Liver (tissue), 3 donors: ENCODE data around the gene ZCCHC12.

Experiments
- EGR1 ChIP-seq, 2 donors: IDR thresholded peaks; 2 replicates each; pipeline ENCODE4 v1.6.1; 2016 to 2018; ENCODE audit warnings: antibody characterized with exemption in 2 of 2, low read depth in 2 of 2
- FOXA1 ChIP-seq: IDR thresholded peaks from 2 replicates; pipeline ENCODE4 v1.6.1; 2016; ENCODE audit warnings: antibody characterized with exemption
- GABPA ChIP-seq, 2 donors: IDR thresholded peaks in 1 of 2; conservative IDR thresholded peaks in 1 of 2; 2 replicates each; pipeline ENCODE4 v1.6.1; 2016; ENCODE audit warnings: antibody characterized with exemption in 2 of 2, mild to moderate bottlenecking in 1 of 2, moderate library complexity in 1 of 2
- JUND ChIP-seq, 2 donors: IDR thresholded peaks; 2 replicates each; pipeline ENCODE4 v1.6.1; 2016; ENCODE audit warnings: antibody characterized with exemption in 2 of 2
- RAD21 ChIP-seq, 2 donors: IDR thresholded peaks; 2 replicates each; pipeline ENCODE4 v1.6.1; 2016; ENCODE audit warnings: antibody characterized with exemption in 2 of 2, mild to moderate bottlenecking in 2 of 2
- RXRA ChIP-seq, 2 donors: IDR thresholded peaks; 2 replicates each; pipeline ENCODE4 v1.6.1; 2017 to 2018; ENCODE audit warnings: antibody characterized with exemption in 2 of 2, mild to moderate bottlenecking in 1 of 2
- TAF1 ChIP-seq: conservative IDR thresholded peaks from 2 replicates; pipeline ENCODE4 v1.6.1; 2016; ENCODE audit warnings: antibody characterized with exemption, mild to moderate bottlenecking
- TF ChIP-seq, protein P1 (sequence below): fragments of 150-350 bp; IDR thresholded peaks from 2 replicates; pipeline ENCODE4 v1.5.1; 2017; ENCODE audit warnings: improper control_type of control experiment, low read depth, low read length; ENCODE audit not compliant: missing input control
- TF ChIP-seq, protein P2 (sequence below): IDR thresholded peaks from 2 replicates; pipeline ENCODE4 v1.6.1; 2016; ENCODE audit warnings: antibody characterized with exemption, mild to moderate bottlenecking
- TF ChIP-seq, protein P3 (sequence below): IDR thresholded peaks from 2 replicates; pipeline ENCODE4 v1.6.1; 2016; ENCODE audit warnings: antibody characterized with exemption
- donor health status: healthy.
- donor health status: healthy.

DNA sequence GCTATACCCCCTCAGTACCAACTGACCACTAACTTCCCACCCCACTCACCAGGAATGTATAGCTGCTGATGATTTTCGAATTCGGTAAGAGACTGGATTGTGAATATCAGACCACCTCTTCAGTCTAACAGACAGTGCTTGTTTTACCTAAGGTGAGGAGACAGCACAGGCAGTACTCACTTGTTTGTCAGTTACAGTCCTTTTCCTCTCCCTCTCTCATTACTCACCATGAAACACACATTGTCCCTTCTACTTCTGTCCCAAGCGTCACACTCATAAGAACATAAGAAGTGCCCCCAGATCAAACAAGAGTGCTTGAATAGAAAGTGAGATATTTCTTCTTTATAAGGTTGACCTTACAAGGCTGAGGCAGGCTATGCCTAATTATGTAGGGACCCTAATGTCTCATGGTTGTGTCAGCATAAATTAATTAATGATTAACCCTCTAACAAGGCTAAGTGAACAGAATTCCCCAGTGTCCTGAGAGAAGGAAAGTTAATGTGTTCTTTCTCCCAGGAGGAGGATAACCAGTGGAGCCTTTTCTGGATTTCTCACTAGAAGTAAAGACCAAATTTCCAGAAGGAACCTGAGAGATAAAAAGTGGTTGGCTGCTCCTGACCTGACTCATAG lies 32.2 kb downstream of the ZCCHC12 start:
- TF ChIP-seq RXRA (IDR thresholded peaks at IDR 0.05) (no peak), GABPA (IDR thresholded peaks at IDR 0.05 in 1 of 2, conservative IDR thresholded peaks at IDR 0.05 in 1 of 2) (no peak), TAF1 (no peak), FOXA1 (no peak), EGR1 (IDR thresholded peaks at IDR 0.05; ENCODE audit: low read depth in 2 of 2) (no peak), RAD21 (IDR thresholded peaks at IDR 0.05) (no peak), JUND (IDR thresholded peaks at IDR 0.05) (no peak)
- TF ChIP-seq, protein P1, sequence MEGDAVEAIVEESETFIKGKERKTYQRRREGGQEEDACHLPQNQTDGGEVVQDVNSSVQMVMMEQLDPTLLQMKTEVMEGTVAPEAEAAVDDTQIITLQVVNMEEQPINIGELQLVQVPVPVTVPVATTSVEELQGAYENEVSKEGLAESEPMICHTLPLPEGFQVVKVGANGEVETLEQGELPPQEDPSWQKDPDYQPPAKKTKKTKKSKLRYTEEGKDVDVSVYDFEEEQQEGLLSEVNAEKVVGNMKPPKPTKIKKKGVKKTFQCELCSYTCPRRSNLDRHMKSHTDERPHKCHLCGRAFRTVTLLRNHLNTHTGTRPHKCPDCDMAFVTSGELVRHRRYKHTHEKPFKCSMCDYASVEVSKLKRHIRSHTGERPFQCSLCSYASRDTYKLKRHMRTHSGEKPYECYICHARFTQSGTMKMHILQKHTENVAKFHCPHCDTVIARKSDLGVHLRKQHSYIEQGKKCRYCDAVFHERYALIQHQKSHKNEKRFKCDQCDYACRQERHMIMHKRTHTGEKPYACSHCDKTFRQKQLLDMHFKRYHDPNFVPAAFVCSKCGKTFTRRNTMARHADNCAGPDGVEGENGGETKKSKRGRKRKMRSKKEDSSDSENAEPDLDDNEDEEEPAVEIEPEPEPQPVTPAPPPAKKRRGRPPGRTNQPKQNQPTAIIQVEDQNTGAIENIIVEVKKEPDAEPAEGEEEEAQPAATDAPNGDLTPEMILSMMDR: no peak
- TF ChIP-seq, protein P2, sequence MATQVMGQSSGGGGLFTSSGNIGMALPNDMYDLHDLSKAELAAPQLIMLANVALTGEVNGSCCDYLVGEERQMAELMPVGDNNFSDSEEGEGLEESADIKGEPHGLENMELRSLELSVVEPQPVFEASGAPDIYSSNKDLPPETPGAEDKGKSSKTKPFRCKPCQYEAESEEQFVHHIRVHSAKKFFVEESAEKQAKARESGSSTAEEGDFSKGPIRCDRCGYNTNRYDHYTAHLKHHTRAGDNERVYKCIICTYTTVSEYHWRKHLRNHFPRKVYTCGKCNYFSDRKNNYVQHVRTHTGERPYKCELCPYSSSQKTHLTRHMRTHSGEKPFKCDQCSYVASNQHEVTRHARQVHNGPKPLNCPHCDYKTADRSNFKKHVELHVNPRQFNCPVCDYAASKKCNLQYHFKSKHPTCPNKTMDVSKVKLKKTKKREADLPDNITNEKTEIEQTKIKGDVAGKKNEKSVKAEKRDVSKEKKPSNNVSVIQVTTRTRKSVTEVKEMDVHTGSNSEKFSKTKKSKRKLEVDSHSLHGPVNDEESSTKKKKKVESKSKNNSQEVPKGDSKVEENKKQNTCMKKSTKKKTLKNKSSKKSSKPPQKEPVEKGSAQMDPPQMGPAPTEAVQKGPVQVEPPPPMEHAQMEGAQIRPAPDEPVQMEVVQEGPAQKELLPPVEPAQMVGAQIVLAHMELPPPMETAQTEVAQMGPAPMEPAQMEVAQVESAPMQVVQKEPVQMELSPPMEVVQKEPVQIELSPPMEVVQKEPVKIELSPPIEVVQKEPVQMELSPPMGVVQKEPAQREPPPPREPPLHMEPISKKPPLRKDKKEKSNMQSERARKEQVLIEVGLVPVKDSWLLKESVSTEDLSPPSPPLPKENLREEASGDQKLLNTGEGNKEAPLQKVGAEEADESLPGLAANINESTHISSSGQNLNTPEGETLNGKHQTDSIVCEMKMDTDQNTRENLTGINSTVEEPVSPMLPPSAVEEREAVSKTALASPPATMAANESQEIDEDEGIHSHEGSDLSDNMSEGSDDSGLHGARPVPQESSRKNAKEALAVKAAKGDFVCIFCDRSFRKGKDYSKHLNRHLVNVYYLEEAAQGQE: no peak
- TF ChIP-seq, protein P3, sequence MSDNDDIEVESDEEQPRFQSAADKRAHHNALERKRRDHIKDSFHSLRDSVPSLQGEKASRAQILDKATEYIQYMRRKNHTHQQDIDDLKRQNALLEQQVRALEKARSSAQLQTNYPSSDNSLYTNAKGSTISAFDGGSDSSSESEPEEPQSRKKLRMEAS: no peak
